Uterus (tissue), 2 donors: ENCODE data around the gene MBTD1.

ENCODE experiments used
- CTCF ChIP-seq, 4 experiments: fragments of 200-600 bp in 2 of 4; fragments of 450-650 bp in 2 of 4; sonication (generic) in 2 of 4; IDR thresholded peaks; one replicate each; pipeline ENCODE4 v1.5.1; 2016 to 2019; ENCODE audit warnings: antibody characterized with exemption in 4 of 4, mild to moderate bottlenecking in 2 of 4, moderate library complexity in 1 of 4
- POLR2A ChIP-seq, 2 donors: fragments of 450-650 bp; IDR thresholded peaks; one replicate each; pipeline ENCODE4 v1.6.1; 2016; ENCODE audit warnings: antibody characterized with exemption in 2 of 2, mild to moderate bottlenecking in 1 of 2, moderate library complexity in 1 of 2

GRCh38 chr17:51197754-51198153 lies 62.1 kb downstream of the MBTD1 start:
- no peak for TF ChIP-seq CTCF (IDR thresholded peaks at IDR 0.05)
- TF ChIP-seq POLR2A (IDR thresholded peaks at IDR 0.05), result no peak
